K562 (cell line): ENCODE results near the gene C13orf46. TPM values are rescaled to one million over a fixed set of nuclear protein-coding genes. Genes with fewer than 3 reads are reported as not detected.

Experiments
- ATAC-seq: fragments of 200-7000 bp; cut with Tn5 transposase; 3 replicates; pipeline ENCODE4 v1.9.1; 2020; ENCODE audit warnings: moderate library complexity
- BruUV-seq: library from RNA; stranded (reverse); fragments of 400-500 nt; replicated peaks from 2 replicates; lab custom pipeline; 2021; lab: Mats Ljungman, UMichigan
- CTCF ChIA-PET: fragments of 300-600 bp; formaldehyde crosslinking; extraction: SDS; loops from one replicate; lab custom pipeline; 2021; ENCODE audit warnings: low intra/inter-chr PET ratio; lab: Yijun Ruan, JAX
- POLR2A ChIA-PET: fragments of 300-600, 350-650 bp; sonication (Branson Sonifier 250); formaldehyde crosslinking; extraction: SDS; loops from one replicate; lab custom pipeline; 2021; ENCODE audit warnings: antibody characterized with exemption, inconsistent platforms; lab: Yijun Ruan, JAX
- DNase-seq, 4 experiments: peaks; one replicate each; pipeline versions ENCODE4 v3.0.0 to v3.0.0-alpha.2; 2011 to 2018; ENCODE audit warnings: low spot score in 3 of 4, mixed read lengths in 3 of 4; ENCODE audit errors: extremely low read depth in 1 of 4
- FAIRE-seq: peaks from 2 replicates; lab custom pipeline; 2011; peaks lifted over from hg19 to GRCh38; lab: Jason Lieb, UNC
- H2AFZ ChIP-seq: 2 replicates; pipeline ENCODE4 v1.6.0; 2011; ENCODE audit warnings: low read depth, low read length, control low read depth, inconsistent platforms
- H3K27ac ChIP-seq: fragments of 200-600 bp; 3 replicates; pipeline ENCODE4 v1.8.0; 2011; ENCODE audit warnings: low read depth, mild to moderate bottlenecking, control low read depth, inconsistent platforms, low read length, moderate library complexity, mixed read lengths; ENCODE audit errors: extremely low read depth
- H3K27me3 ChIP-seq, 2 experiments: fragments of 300-600 bp in 1 of 2; 2 replicates in 1 of 2; 3 replicates in 1 of 2; pipeline versions ENCODE4 v1.6.0 to v1.8.0; 2011; ENCODE audit warnings: inconsistent platforms in 2 of 2, low read length in 2 of 2, mild to moderate bottlenecking in 1 of 2, mixed read lengths in 1 of 2, moderate library complexity in 1 of 2; ENCODE audit not compliant: control insufficient read depth in 2 of 2, insufficient read depth in 2 of 2
- H3K36me3 ChIP-seq: fragments of 300-600 bp; 3 replicates; pipeline ENCODE4 v1.8.0; 2011; ENCODE audit warnings: mild to moderate bottlenecking, low read length, inconsistent platforms; ENCODE audit not compliant: control insufficient read depth, insufficient read depth
- H3K4me1 ChIP-seq, 2 experiments: fragments of 200-600 bp in 1 of 2; replicated peaks in 1 of 2; 2 replicates in 1 of 2; 3 replicates in 1 of 2; pipeline versions ENCODE4 v1.5.1 to v1.8.0; 2011; ENCODE audit warnings: inconsistent platforms in 2 of 2, low read length in 2 of 2, mild to moderate bottlenecking in 1 of 2, mixed read lengths in 1 of 2, moderate library complexity in 1 of 2; ENCODE audit not compliant: control insufficient read depth in 2 of 2, insufficient read depth in 2 of 2
- H3K4me2 ChIP-seq: 2 replicates; pipeline ENCODE4 v1.6.1; 2011; ENCODE audit warnings: low read length, control low read depth, inconsistent platforms, mixed read lengths; ENCODE audit not compliant: insufficient read depth
- H3K4me3 ChIP-seq: fragments of 200-600 bp; sonication (generic), shearing (Covaris generic); 2 replicates; pipeline ENCODE4 v1.5.1; 2016; ENCODE audit warnings: control low read depth, inconsistent platforms
- H3K79me2 ChIP-seq: fragments of 200-600 bp; 3 replicates; pipeline ENCODE4 v1.8.0; 2011; ENCODE audit warnings: low read length, inconsistent platforms; ENCODE audit not compliant: control insufficient read depth, insufficient read depth
- H3K9ac ChIP-seq, 2 experiments: 2 replicates each; pipeline versions ENCODE4 v1.6.0 to v1.6.1; 2011; ENCODE audit warnings: low read depth in 2 of 2, low read length in 2 of 2, control low read depth in 1 of 2, inconsistent platforms in 1 of 2, mild to moderate bottlenecking in 1 of 2, mixed read lengths in 1 of 2; ENCODE audit not compliant: insufficient read depth in 1 of 2
- H3K9me1 ChIP-seq: one replicate; pipeline ENCODE4 v1.6.0; 2011; ENCODE audit warnings: inconsistent platforms, mild to moderate bottlenecking, low read length, moderate library complexity; ENCODE audit not compliant: control insufficient read depth, insufficient read depth
- H3K9me3 ChIP-seq: replicated peaks from 2 replicates; pipeline ENCODE4 v1.5.1; 2011; ENCODE audit warnings: low read depth, low read length, inconsistent platforms; ENCODE audit not compliant: control insufficient read depth, insufficient read depth
- H4K20me1 ChIP-seq: replicated peaks from 2 replicates; pipeline ENCODE4 v1.6.1; 2011; ENCODE audit warnings: low read length, inconsistent platforms, mixed read lengths; ENCODE audit not compliant: control insufficient read depth, insufficient read depth
- ARID2 ChIP-seq: fragments of 450-650 bp; IDR thresholded peaks from 2 replicates; pipeline ENCODE4 v1.6.1; 2017; ENCODE audit warnings: antibody characterized with exemption, mild to moderate bottlenecking
- ETV5 ChIP-seq: sonication (generic); formaldehyde crosslinking; IDR thresholded peaks from 2 replicates; pipeline ENCODE4 v1.4.0; 2020; ENCODE audit warnings: low read depth, mild to moderate bottlenecking, missing genetic modification reagents
- GTF2E2 ChIP-seq: fragments of 200-800 bp; sonication (Bioruptor generic); IDR thresholded peaks from 2 replicates; pipeline ENCODE4 v1.6.1; 2016; ENCODE audit warnings: missing genetic modification characterization, missing compliant biosample characterization
- HIVEP1 ChIP-seq: fragments of 250-450 bp; sonication (Bioruptor Pico); IDR thresholded peaks from 2 replicates; pipeline ENCODE4 v1.4.0; 2020; ENCODE audit warnings: mild to moderate bottlenecking
- IRF9 ChIP-seq: fragments of 450-650 bp; IDR thresholded peaks from 2 replicates; pipeline ENCODE4 v1.6.1; 2016; ENCODE audit warnings: missing biosample characterization, missing genetic modification characterization
- KLF10 ChIP-seq: fragments of 250-450 bp; sonication (Bioruptor Pico); IDR thresholded peaks from 2 replicates; pipeline ENCODE4 v1.6.1; 2021; ENCODE audit warnings: matching md5 sums
- MAFK ChIP-seq: IDR thresholded peaks from 2 replicates; pipeline ENCODE4 v1.6.1; 2011; ENCODE audit warnings: low read length, improper control_type of control experiment
- PCBP2 ChIP-seq: fragments of 200-400 bp; formaldehyde crosslinking; IDR thresholded peaks from 2 replicates; pipeline ENCODE4 v1.6.1; 2018; ENCODE audit warnings: low read length, low read depth, mild to moderate bottlenecking, moderate library complexity; ENCODE audit not compliant: poor library complexity, severe bottlenecking
- ZNF449 ChIP-seq: fragments of 250-450 bp; sonication (Bioruptor Pico); IDR thresholded peaks from 2 replicates; pipeline ENCODE4 v1.8.0; 2022; ENCODE audit warnings: moderate library complexity, mild to moderate bottlenecking, inconsistent platforms
- ZNF764 ChIP-seq: fragments of 250-450 bp; sonication (Bioruptor Pico); IDR thresholded peaks from 2 replicates; pipeline ENCODE4 v1.4.0; 2020; ENCODE audit warnings: low read depth, mild to moderate bottlenecking, moderate library complexity
- ZSCAN29 ChIP-seq: fragments of 450-650 bp; IDR thresholded peaks from 2 replicates; pipeline ENCODE4 v1.6.1; 2017
- WGBS: fragments of 100-300 bp; shearing (Covaris generic); methylation state at CpG from one replicate; pipeline ENCODE4 v1.1.6; 2016; ENCODE audit warnings: low coverage, mixed read lengths; ENCODE audit not compliant: insufficient coverage; ENCODE audit errors: missing lambda C conversion rate; 5-methylcytosine and 5-hydroxymethylcytosine counted together
- in situ Hi-C: fragments of 300-500 bp; cut with MboI; formaldehyde crosslinking; loops from 4 replicates; pipeline ENCODE4 v1.15.0; 2018; ENCODE audit warnings: inconsistent platforms, mixed read lengths
- intact Hi-C: fragments of 100-400 bp; cut with micrococcal nuclease; formaldehyde crosslinking; loops from 2 replicates; pipeline ENCODE4 v1.14.2; 2022
- polyA plus RNA-seq, 8 experiments: library from polyadenylated mRNA; depleted of rRNA in 4 of 8; stranded (reverse) in 5 of 8; unstranded in 3 of 8; fragments of >200 nt; fragmentation: Nextera tagmentation in 2 of 8; fragmentation: Illumina TruSeq in 1 of 8; extraction: Ambion mirVana in 2 of 8; extraction: Trizol in 1 of 8; gene quantifications; 2 replicates each; pipeline versions ENCODE4 v1.2.1 to v1.2.3, GENCODE V29; 2011 to 2014; ENCODE audit warnings: inconsistent platforms in 1 of 8, missing spikeins in 1 of 8
- total RNA-seq, 7 experiments: library from RNA; depleted of rRNA in 6 of 7; stranded (reverse); fragments of >200 nt in 6 of 7; fragmentation: Illumina TruSeq in 2 of 7; extraction: Trizol in 2 of 7; gene quantifications; 2 replicates each; pipeline versions ENCODE4 v1.2.1 to v1.2.3, GENCODE V29; 2011 to 2021; ENCODE audit warnings: low replicate concordance in 1 of 7

The C13orf46 gene
- total and polyA plus RNA-seq, 9 of the 15 experiments (the other 6 are each of a cell fraction or from before 2014, with no cell fraction given): 0.04 to 0.24 (median 0.05) TPM; not detected in 4

- no peak overlapping the region for H3K9ac ChIP-seq
- H3K79me2 ChIP-seq: no peaks in the 10 kb centered on the region
- H3K27me3 ChIP-seq: peaks cover 40 to 82% of the 10 kb centered on the region in 2 experiments
- FAIRE-seq: no peak
- intact Hi-C loops (no loop called here), in situ Hi-C loops (no loop called here)
- H3K27ac ChIP-seq: no peak overlapping the region
- H3K4me3 ChIP-seq: no peak overlapping the region
- ChIA-PET POLR2A (no interaction called here), CTCF (no interaction called here)
- H4K20me1 ChIP-seq: no peaks in the 10 kb centered on the region; the same call in 1 of the 2 replicates
- no peak for DNase-seq
- no peak overlapping the region for H3K4me2 ChIP-seq
- TF ChIP-seq GTF2E2 (tag) (no peak), ETV5 (CRISPR knock-in tag) (no peak), ZSCAN29 (no peak), IRF9 (tag) (no peak), HIVEP1 (CRISPR knock-in tag) (no peak), ARID2 (no peak), MAFK (no peak), ZNF449 (CRISPR knock-in tag) (no peak), PCBP2 (no peak), ZNF764 (CRISPR knock-in tag) (no peak), KLF10 (CRISPR knock-in tag) (no peak)
- no peak overlapping the region for H2AFZ ChIP-seq
- no peaks in the 10 kb centered on the region for H3K9me1 ChIP-seq
- ATAC-seq: no peak
- no TSS peak for BruUV-seq
- H3K4me1 ChIP-seq: peaks cover 0 to 6% of the 10 kb centered on the region in 2 experiments; a peak in 2 of 5 replicates
- no peaks in the 10 kb centered on the region for H3K9me3 ChIP-seq
- no peaks in the 10 kb centered on the region for H3K36me3 ChIP-seq
- whole genome bisulfite sequencing: 2% methylated on average over 15 of the region's 22 CpGs
Measured at GRCh38 chr13:113933901-113934300, 40.0 kb downstream of the C13orf46 start.
